ENCODE measurements around the gene CAP2.

The CAP2 gene

DNA sequence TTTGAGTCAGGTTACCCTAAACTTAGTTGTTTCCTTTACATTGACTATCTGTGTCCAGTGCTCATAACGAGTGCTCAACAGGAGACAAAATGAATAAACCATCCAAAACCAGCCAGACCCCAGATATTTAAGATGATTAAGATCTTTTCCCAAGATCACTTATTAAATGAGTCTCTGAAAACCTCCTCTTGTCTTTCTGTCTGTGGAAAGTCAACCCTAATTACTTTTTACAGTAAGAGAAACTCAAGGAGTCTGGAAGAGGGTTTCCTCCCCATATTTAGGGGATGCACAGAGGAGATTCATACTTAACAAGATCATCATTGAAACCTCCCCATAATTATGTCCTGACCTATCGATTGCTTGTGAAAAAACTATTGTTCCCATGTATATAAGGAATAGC is 84.0 kb downstream of the CAP2 start:
- DNase-seq, result no peak

DNA sequence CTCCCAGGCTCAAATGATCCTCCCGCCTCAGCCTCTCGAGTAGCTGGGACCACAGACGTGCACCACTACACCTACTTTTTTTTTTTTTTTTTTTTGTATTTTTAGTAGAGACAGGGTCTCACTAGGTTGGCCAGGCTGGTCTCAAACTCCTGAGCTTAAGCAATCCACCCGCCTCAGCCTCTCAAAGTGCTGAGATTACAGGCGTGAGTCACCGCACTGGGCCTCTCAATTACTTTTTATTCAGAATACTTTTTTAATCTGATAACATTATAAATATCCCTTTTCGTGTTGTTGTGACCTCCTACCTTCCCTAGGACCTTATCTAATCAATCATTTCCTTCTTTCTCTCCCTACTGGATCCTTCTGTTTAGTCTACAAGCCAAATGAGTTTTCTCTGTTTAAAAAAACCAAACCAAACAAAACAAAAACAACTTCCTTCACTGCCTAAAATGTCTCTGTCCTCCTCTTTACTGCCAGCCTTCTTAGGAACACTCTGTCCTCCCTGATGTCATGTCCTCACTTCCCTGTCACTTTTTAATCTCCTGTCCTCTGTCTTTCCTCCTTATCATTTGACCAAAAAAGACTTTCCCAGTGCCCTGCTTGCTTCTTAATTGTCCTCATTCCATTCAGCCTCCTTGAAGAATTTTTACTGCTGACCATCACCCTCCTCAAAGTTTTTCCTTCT is 85.0 kb downstream of the CAP2 start:
- DNase-seq, result no peak

DNA sequence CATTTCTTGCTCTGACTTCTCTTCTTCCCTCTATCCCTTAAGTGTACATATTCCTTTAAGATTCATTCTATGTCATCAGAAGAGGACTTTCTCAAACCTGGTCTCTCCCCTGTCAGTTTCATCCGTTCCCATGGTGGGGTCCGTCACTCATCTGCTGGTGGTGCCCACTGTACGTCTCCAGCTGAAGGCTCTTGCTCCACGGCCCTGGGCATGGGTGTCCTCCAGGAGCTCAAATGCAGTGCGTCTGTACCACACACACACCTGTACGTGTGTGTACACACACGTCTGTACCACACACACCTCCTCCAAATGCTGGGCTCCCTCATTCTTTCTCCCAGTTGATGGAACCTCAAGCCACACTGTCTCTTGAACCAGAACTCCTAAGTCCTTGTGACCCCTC is 85.6 kb downstream of the CAP2 start:
- DNase-seq, result no peak

DNA sequence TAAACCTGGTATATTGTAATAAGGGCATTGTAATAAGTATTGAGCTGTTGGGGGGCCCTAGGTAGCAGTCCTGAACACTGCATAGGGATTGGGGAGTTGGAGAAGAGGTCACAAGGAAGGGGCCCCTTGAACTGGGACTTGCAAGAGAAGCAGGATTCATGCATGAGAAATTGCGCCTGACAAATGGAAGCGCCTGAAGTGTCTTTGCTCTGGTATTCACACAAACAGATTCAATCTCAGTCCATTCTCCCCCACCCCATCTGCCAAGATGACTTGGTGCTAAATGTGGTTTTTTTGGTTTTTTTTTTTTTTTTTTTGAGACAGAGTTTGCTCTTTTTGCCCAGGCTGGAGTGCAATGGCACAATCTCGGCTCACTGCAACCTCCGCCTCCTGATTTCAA is 87.1 kb downstream of the CAP2 start:
- DNase-seq, result no peak

DNA sequence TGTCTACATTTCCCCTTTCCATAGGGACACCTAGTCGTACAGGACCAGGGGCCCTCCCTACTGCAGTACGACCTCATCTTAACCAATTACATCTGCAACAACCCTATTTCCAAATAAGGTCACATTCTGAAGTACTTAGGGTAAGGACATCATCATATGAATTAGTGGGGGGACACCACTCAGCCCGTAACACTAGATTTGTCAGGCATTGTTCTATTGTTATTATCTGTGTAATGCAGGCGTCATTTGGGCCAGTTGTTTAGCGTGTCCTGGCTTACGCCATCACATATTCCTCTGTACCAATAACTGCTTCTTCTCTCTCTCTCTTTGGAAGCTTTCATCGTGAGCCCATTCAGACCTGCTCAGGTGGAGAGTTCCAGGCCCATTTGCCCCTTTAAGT is 89.3 kb downstream of the CAP2 start:
- no peak for DNase-seq

DNA sequence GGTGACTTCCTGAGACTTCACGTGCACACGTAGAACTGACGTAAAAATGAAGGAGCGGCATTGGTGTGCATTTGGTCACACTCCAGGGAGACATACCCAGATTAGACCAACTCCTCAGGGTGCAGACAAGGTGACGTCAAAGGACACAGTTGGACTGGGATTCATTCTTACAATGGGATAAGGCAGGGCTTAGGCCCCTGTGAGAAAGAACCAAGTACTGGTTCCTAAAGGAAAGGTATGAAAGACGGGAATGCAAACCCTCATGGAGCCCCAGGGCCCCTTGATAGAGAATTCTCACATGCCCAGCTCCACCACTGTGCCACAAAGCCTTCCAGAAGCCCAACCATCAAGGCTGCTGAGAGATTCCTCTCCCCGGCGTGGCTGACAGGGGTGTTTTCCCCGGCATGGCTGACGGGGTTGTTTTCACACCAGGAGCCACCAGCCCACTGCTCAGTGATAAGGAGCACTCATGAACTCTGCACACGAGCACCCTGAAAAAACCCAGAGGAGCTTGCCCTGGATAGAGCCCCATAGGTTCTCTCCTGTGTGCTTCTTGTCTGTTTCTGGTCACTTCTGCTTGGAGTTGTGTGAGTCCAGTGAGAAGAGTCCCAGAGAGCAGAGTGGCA is 90.1 kb downstream of the CAP2 start:
- no peak for DNase-seq

DNA sequence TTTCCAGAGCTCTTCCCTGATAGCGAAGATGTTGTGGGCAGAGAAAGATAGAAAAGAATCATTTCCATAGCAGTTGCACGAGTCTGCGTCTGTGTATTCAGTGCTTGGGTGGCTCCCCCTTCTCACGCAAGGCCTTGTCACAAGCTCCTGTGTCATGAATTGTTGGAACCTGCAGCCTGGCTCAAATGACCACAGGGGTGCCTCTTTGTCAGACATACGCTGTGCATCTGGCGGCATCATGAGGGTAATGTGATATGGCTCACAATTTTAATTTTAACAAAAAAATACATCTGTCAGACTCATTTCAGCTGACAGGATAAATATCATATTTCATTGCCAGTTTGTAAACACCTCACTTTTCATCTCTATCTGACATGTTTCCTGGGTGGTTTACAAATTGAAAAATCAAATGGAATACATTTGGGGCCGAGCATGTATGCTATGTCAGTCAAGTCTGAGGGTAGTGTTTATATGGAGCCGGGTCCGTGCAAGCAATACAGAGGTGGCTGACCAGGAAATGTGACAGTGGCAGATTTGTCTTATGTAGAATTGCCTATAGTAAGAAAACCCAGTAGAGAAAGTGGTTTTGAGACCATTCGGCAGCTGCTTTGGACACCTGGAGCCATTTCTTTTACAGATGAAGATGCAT is 90.9 kb downstream of the CAP2 start:
- DNase-seq, result no peak

DNA sequence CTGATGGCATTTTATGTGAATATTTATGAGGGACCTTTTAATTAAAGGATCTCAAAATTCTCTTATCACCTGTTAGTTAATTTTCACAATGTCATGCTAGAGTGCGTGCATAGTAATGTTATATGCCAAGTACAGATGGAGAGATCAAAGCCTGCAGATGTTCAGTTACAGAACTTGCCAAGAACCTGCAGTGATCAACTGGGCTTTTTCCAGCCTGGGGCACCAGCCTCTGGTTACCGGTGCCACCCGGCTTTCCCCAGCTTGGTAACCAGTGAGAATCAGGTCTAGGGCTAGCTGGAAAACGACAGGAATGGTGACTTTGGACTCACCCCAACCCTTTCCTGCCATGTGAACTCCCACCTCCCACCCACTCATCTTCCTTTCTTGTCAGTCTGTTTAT is 91.8 kb downstream of the CAP2 start:
- no peak for DNase-seq

DNA sequence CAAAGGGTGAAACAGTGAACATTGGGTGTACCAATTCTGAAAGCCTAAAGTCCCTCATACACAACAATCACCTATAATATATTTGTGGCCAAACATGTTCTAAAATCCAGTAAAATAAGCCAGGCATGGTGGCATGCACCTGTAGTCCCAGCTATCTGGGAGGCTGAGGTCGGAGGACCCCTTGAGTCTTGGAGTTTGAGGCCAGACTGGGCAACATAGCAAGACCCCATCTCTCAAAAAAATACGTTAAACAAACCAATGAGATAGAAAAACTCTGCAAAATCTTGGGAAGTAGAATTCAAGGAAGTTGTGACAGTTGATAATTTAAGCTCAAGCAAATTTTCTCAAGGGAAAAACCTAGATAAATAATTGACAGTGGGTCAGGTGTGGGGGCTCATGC is 92.6 kb downstream of the CAP2 start:
- no peak for DNase-seq

DNA sequence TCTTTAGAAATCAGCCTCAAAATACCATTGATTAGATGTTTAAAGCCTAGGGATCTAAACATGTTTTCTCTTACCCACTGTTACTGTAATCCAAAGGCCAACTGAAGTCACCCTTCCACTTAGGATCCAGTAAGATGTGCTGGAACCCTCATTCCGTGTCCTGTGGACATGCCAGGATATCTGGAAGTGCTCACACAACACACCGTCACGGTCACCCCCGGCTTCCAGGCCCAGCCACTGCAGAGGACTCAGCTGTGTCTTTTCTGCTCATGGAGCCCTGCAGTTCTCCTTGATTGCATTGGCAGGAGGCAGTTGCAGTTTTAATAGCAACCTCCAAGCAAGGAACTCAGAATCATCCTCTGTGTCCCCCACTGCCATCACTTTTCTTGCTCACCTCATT is 93.3 kb downstream of the CAP2 start:
- no peak for DNase-seq

DNA sequence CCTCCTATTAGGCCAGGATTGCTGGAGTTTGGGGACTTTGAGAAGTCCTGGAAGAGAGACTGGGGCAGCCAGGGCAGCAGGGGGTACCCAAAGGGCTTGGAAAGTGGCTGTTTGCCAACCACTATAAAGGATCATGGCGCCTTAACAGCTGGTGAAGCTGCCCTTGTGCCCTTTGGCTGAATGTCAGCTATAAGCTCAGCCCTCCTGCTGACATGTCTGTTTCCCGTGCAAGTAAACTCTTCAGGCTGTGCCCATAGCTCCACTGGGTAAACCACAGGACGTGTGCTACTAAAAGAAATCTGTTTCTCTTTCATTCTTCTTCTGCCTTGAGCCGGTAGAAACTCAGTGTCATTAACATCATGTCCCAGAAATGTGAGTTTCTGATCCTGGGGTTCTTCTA is 97.3 kb downstream of the CAP2 start:
- no peak for DNase-seq

DNA sequence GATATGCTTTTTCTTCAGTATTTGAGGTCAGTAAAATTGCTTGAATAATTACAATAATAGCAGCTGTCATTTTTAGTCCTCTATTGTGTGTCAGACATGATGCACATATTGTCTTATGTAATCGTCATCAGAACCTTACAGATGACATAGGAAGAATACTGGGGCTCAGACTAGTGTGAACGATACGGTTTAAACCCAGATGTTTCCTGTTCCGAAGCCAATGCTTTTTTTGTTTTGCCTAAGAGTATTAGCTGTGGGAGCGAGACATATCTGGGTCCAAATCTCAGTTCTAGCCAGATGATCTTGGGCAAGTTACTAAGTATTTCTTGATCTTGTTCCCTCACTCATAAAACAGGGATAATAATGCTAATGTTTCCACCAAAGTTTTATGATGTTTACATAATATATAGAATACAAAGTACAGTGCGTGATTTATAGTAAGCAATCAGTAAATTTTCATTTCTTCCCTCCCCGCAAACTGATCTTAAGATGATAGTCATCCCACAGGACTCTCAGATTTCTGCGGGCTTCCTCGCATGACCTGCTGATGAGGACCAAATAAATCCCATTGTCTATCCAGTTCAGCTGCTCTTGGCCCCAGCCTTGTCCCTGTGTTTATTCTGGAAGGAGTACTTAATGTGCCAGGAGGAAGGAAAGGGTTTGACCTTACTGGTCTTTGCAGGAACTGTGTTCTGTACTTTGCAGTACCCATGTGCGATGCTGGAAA is 98.2 kb downstream of the CAP2 start:
- no peak for DNase-seq

DNA sequence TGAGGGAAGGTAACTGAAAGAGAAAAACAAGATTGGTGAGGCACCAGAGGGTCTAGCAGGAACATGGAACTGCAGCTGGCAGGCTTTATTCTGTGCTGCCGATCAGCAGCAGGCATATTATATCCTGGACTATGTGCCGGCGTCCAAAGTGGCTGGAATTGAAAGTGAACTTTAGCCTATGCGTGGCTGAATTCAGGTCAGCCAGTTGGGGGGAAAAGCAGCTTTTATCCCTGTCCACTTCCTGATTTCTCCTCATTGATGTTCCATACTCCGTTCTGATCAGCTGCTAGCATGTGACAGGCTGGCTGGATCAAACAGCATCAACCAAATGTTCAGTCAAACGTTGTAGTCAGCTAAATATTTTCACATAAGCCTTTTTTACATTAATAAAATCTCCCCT is 99.0 kb downstream of the CAP2 start:
- DNase-seq, result no peak

DNA sequence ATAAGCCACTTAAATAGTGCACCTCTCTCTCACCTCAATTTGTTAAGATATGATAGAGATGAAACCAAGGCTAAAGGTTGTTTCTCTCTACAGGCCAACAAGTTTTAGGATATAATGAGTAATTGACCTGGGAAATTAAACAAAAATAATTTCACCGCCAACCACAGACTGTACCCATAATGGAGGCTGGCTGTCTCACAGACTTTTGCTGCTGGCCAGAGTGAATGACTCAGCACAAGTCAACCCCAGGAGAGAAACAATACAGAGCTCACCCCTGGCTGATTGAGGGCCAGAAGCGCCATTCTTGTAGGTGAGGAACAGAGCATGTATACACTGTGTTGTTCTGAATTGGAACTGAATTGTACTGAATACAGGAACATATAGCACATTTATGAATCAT is 99.9 kb downstream of the CAP2 start:
- no peak for DNase-seq

DNA sequence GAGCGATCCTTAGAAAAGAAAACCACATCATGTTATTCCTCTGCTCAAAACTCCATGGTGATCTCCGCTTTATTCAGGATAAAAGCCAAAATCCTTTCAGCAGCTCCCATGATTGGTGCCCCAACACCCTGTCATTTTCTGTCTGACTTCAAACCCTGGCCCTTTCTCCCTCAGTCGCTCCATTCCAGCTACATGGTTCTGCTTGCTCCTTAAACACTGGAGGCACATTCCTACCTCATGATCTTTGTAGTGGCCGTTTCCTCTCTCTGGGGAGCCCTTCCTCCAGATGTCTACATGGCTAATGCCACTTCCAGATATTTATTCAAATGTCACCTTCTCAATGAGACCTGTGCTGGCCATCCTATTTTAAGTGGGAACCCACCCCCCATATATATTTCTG is 100.8 kb downstream of the CAP2 start:
- no peak for DNase-seq

DNA sequence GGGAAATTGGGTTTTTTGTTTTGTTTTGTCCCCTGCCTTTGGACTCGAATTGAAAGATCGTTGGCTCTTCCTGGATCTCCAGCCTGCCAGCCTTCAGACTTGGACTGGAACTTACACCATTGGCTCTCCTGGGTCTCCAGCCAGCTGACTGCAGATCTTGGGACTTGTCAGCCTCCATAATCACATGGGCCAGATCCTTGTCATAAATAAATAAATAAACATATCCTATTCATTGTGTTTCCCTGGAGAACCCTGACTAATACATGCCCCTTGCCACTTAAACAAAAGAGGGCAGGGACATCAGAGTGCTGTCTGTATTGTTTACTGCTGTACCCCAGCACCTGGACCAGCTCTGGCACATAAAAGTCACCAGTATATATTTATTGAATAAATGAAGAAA is 101.5 kb downstream of the CAP2 start:
- DNase-seq, result no peak

DNA sequence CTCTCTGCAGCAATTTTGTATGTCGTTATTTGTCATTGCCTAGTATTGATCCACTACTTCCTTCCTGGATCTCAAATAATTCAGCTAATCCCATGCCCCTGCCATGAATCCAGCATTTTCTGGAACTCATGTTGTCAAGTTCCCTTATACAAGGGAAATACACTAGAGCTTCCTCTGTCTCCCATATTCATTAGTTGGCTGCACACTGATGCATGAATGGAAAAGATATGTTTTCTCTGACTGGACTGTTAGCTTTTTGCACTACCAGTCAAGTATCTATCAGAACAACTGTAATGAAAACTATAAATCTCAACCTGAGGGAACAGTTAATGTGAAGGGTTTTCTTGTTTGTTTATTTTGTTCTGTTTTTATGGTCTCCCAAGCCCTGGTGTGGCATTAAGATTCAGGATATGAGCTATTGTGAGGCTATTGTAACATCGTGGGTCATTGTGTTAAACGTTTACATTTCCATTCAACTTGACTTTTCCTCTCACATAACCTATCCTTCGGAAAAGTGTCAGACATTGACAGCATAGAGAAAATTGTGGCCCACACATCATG is 104.2 kb downstream of the CAP2 start:
- no peak for DNase-seq

DNA sequence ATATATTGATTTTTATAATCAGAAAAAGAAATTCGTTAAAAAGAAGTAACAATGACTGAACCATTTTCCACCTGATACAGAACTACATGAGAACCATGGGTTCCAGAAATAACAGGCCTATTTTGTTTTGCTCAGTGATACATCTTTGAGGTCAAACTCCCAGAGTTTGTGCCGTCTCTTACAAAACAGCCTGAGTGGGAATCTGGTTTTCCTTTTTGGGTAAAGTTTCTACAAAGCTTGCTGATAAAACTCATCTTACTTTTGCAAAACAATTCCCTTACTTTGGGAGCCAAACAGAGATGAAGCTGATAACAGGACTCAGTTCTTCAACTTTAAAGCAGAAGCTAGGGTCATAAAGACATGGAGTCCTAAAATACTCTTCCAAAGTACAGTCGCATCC is 108.0 kb downstream of the CAP2 start:
- DNase-seq, result no peak

DNA sequence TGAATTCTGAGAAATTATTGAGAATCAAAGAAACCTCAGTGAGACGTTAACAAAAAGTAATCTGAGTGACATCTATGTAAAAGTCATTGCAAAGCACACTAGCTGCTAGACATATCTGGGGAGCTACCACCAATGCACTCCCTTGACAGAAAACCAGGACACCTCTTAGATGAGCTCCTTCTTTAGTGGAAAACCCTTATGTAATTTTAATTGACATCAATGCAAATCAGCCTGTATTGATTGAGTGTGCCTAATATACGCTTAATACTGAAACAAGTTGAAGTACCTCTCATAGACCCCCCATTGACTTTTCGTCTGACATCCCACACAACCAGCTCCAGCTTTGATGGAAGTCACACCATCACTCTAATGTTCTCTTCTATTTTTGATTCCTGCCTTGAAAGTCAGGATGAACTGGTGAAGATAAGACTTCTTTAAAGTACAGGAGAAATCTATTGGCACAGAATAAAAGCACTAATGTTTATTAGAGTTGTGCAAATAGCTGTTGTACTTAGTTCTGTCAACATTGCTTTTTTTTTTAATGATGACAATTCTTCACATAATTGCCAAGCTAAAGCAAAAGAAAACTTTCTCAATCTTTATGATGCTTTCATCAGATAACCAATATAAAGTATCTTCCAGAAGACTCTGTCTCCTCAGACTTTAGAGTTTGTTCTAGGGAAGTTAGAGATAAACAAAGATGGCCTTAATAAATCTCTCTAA is 108.7 kb downstream of the CAP2 start:
- no peak for DNase-seq

DNA sequence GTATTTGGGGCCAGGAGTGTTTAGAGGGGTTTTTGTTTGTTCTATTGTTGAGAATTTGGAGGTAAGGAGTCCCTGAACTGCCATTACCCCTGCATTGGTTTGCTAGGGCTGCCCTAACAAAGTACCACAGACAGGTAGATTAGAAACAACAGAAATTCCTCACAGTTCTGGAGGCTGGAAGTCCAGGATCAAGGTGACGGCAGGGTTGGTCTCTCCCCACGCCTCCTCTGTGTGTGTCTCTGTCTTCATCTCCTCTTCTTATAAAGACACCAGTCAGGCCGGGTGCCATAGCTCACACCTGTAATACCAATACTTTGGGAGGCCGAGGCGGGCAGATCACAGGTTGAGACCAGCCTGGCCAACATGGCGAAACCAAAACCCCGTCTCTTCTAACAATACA is 109.7 kb downstream of the CAP2 start:
- DNase-seq, result no peak

DNA sequence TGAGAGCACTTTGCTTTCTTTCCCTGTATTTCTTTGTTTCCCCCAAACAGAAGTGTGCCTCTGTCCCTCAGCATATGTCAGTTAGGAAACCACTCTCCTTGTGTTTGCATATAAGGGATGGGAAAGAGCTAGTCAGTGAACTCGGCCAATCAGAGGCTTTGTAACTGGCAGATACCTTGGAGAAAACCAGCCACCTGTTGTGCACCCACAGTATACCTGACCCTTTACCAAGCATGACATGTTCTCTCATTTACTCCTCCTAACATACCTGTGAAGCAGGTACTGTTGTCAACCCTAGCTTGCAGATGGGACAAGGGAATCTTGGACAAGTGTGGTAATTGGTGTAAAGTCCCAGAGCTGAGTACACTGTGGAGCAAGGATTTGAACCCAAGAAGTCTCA is 110.6 kb downstream of the CAP2 start:
- no peak for DNase-seq

DNA sequence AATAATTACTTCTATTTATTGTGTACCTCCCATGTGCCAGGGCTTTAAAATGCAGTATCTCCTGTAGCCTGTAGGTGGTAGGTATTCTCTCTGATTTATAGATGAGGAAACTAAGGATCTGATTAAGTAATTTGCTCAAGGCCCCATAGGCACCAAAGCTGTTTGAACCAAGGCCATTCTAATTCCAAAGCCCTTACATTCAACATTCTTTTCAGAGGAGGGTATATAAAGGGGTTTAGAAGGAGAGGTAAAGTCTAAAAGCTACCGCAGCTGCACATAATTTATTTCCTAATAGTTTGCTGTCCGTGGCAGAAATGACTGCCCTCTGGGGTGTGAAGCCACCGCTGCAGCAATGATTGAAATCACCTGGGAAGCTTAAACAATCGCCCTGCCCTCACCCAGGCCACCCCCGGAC is 111.7 kb downstream of the CAP2 start:
- no peak for DNase-seq

DNA sequence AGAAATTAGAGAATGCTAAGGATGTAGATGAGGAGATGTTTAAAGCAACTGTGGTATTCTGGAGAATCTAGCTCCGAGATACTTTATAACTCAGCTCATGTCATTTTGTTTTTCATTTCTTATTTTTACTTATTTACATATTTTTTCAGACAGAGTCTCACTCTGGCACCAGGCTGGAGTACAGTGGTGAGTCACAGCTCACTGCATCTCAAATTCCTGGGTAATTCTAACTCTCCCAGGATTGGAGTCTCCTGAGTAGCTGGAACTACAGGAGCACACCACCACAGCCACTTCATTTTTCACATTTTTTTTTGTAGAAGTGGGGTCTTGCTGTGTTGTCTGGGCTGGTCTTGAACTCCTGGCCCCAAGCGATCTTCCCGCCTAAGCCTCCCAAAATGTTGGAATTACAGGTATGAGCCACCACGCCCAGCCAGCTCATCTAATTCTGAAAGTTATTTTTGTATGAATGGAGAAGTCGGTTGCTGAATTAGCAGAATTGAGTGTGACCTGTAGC is 112.4 kb downstream of the CAP2 start:
- DNase-seq, result no peak

Data from effector CD4-positive, alpha-beta T cell (primary cell).